Stomach (tissue), 9 donors: Measurements from ENCODE around the gene ITGB2. TPM values are rescaled to one million over a fixed set of nuclear protein-coding genes. Genes with fewer than 3 reads are reported as not detected.
A peak's percentile ranks its signal among the peaks of the same experiment; 100 is the strongest.

Source experiments
- DNase-seq, 2 donors: peaks; one replicate each; pipeline versions ENCODE4 v3.0.0 to v3.0.0-alpha.2; 2013 to 2019
- H3K27ac ChIP-seq, 5 donors: fragments of 200-600 bp in 4 of 5; sonication (generic) in 4 of 5; one replicate each; pipeline ENCODE4 v1.5.1; 2013 to 2019; ENCODE audit warnings: mild to moderate bottlenecking in 1 of 5, moderate library complexity in 1 of 5
- H3K27me3 ChIP-seq, 3 donors: fragments of 200-600 bp; sonication (generic); one replicate each; pipeline ENCODE4 v1.5.1; 2017 to 2019; ENCODE audit warnings: mixed run types in 1 of 3
- H3K36me3 ChIP-seq, 4 donors: fragments of 200-600 bp; sonication (generic); 1 replicate in 3 of 4; 2 replicates in 1 of 4; pipeline ENCODE4 v1.5.1; 2016 to 2019
- H3K4me1 ChIP-seq, 4 donors: fragments of 200-600 bp; sonication (generic); one replicate each; pipeline ENCODE4 v1.5.1; 2016 to 2019
- H3K4me3 ChIP-seq, 4 donors: fragments of 200-600 bp; sonication (generic) in 3 of 4; one replicate each; pipeline ENCODE4 v1.5.1; 2016 to 2019; ENCODE audit warnings: mild to moderate bottlenecking in 1 of 4
- H3K9me3 ChIP-seq, 4 donors: fragments of 200-600 bp; sonication (generic); one replicate each; pipeline ENCODE4 v1.5.1; 2016 to 2019
- CTCF ChIP-seq, 7 experiments: fragments of 450-650 bp in 4 of 7; fragments of 200-600 bp in 3 of 7; sonication (generic) in 3 of 7; IDR thresholded peaks; one replicate each; pipeline ENCODE4 v1.5.1; 2016 to 2019; ENCODE audit warnings: antibody characterized with exemption in 7 of 7, control low read depth in 2 of 7, mild to moderate bottlenecking in 1 of 7
- EP300 ChIP-seq: sonication (generic); formaldehyde crosslinking; IDR thresholded peaks from one replicate; pipeline ENCODE4 v1.6.1; 2017; ENCODE audit warnings: antibody characterized with exemption
- POLR2A ChIP-seq, 4 donors: fragments of 450-650 bp; IDR thresholded peaks; one replicate each; pipeline ENCODE4 v1.6.1; 2016; ENCODE audit warnings: antibody characterized with exemption in 4 of 4, control low read depth in 2 of 4, mild to moderate bottlenecking in 1 of 4, moderate library complexity in 1 of 4
- POLR2AphosphoS5 ChIP-seq, 3 donors: sonication (generic); formaldehyde crosslinking; IDR thresholded peaks; one replicate each; pipeline ENCODE4 v1.6.1; 2016; ENCODE audit warnings: antibody characterized with exemption in 3 of 3
- WGBS, 5 donors: extraction: QIAGEN DNeasy Blood & Tissue Kit in 3 of 5; methylation state at CpG; one replicate each; pipeline versions ENCODE4 v1.1.5 to v1.1.7; 2013 to 2018; 5-methylcytosine and 5-hydroxymethylcytosine counted together
- intact Hi-C: fragments of 100-400 bp; cut with DNase I; formaldehyde crosslinking; loops from one replicate; pipeline ENCODE4 v1.15.1; 2023; ENCODE audit warnings: low total_unique reads
- polyA plus RNA-seq, 3 donors: library from polyadenylated mRNA; stranded (reverse); fragments of 200-250 nt; gene quantifications; one replicate each; pipeline ENCODE4 v1.2.3, GENCODE V29; 2013
- total RNA-seq, 5 donors: library from RNA; depleted of rRNA; stranded (reverse); fragments of >200 nt; gene quantifications; one replicate each; pipeline versions ENCODE4 v1.1.0 to v1.2.3, GENCODE V29; 2014 to 2016
- donor health status: healthy with polysubstance abuse.
- donor health status: Bipolar disorder and iron deficiency.
- donor health status: healthy.

The ITGB2 gene
- total and polyA plus RNA-seq, 8 donors = 3.5 to 72.2 (median 15.1) TPM

- WGBS, 5 donors = 40 to 71% (median 58%) methylated on average over 27 to 28 of the region's 28 CpGs
- Histone ChIP-seq H3K4me3 (no peak overlapping the region), H3K9me3 (no peaks in the 10 kb centered on the region), H3K4me1 (peaks cover 17 to 55% (median 35%) of the 10 kb centered on the region in 4 donors), H3K27me3 (no peaks in the 10 kb centered on the region), H3K27ac (peak overlapping the region in 4 of 5 donors; percentile 68 to 83 (median 72)), H3K36me3 (peaks cover 9 to 75% (median 63%) of the 10 kb centered on the region in 4 donors)
- DNase-seq = peak; percentile 48 to 89
- TF ChIP-seq EP300 (peak; percentile 72), POLR2AphosphoS5 (IDR thresholded peaks at IDR 0.05) (peak in 1 of 3 donors; percentile 64), CTCF (IDR thresholded peaks at IDR 0.05) (no peak), POLR2A (IDR thresholded peaks at IDR 0.05) (no peak)
- intact Hi-C loops = no loop called here
These were observed 37.9 kb upstream of the ITGB2 start for GRCh38 chr21:44958471-44959191.

DNA sequence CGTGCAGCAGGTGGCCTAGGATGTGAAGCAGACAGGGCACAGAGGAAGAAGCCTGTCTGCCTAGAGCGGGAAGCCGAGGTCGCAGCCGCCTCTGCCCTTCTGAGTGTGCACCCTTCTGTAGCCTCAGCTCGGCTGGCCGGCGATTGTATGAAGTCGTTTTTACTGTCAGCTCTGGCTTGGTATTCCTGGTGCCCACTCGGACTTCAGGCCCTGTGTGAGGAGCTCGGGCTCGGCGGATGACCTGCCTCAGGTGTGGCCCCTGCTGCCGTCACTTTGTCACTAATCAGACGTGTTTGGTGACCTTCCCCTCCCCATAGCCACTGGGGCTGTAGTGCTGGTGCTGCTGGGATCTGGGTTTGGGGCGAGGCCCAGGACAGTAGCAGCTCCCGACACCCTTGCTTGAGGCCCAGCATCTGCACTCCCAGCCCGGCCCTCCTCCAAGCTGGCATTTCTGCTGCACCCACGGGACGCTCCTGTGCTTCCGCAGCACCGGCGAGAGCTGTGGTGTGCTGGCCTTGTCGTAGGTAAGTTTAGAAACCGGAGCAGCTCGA, 37.3 kb upstream of the ITGB2 start:
- H3K9me3 ChIP-seq = no peaks in the 10 kb centered on the region
- intact Hi-C loops = no loop called here
- H3K27me3 ChIP-seq = no peaks in the 10 kb centered on the region
- peaks cover 9 to 78% (median 64%) of the 10 kb centered on the region in 4 donors for H3K36me3 ChIP-seq
- peaks cover 17 to 57% (median 36%) of the 10 kb centered on the region in 4 donors for H3K4me1 ChIP-seq
- DNase-seq = no peak
- 69 to 91% (median 89%) methylated on average over 22 to 26 of the region's 26 CpGs for WGBS, 5 donors
- peak overlapping the region in 4 of 5 donors; percentile 68 to 83 (median 72) for H3K27ac ChIP-seq
- TF ChIP-seq POLR2A (IDR thresholded peaks at IDR 0.05) (no peak), EP300 (no peak), POLR2AphosphoS5 (IDR thresholded peaks at IDR 0.05) (no peak), CTCF (IDR thresholded peaks at IDR 0.05) (no peak)
- no peak overlapping the region for H3K4me3 ChIP-seq

DNA sequence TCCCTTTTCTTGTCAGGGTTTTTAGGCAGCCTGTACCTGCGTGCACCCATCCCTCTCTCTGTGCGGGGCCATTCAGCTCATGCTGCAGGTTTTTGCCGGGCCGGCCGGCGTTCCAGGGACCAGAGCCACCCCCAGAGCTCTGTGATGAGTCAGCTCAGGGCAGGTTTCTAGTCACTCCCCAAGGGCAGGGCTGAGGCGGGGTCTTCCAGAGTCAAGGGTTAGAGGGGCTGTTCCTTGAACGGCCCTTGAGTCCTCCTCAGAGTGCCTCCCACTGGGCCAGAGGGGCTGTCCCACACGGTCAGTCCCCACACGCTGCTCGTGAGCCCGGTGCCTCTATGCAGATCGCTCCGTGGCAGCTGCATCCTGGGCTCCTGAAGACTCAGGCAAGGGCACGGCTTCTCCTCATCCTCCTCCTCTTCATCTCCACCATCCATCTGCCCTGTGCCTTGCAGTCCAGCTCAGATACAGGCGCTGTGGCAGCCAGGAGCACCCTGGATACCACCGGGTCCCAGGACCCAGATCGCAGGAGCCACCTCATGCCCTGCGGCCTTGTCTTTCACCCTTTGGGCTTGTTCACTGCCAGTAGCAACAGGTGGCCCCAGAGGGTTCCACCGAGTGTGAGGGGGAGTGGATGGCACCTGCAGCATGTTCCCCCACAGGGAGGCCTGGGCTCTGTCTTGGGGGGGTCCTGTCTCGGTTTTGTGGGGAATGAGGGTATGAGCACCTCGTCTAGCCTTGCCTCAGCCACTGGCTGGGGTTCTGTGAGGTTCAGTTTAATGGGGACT, 36.5 kb upstream of the ITGB2 start:
- no peaks in the 10 kb centered on the region for H3K9me3 ChIP-seq
- H3K4me3 ChIP-seq = no peak overlapping the region
- whole genome bisulfite sequencing, 5 donors = 93 to 94% (median 93%) methylated on average over 12 to 22 of the region's 22 CpGs
- TF ChIP-seq POLR2A (IDR thresholded peaks at IDR 0.05) (no peak), EP300 (no peak), POLR2AphosphoS5 (IDR thresholded peaks at IDR 0.05) (no peak), CTCF (IDR thresholded peaks at IDR 0.05) (no peak)
- peaks cover 17 to 58% (median 38%) of the 10 kb centered on the region in 4 donors for H3K4me1 ChIP-seq
- intact Hi-C loops = no loop called here
- no peaks in the 10 kb centered on the region for H3K27me3 ChIP-seq
- no peak for DNase-seq
- peak overlapping the region in 4 of 5 donors; percentile 68 to 83 (median 72) for H3K27ac ChIP-seq
- peaks cover 9 to 79% (median 63%) of the 10 kb centered on the region in 4 donors for H3K36me3 ChIP-seq

GRCh38 chr21:44956356-44957046, 35.8 kb upstream of the ITGB2 start:
- no peaks in the 10 kb centered on the region for H3K9me3 ChIP-seq
- intact Hi-C loops = no loop called here
- H3K27ac ChIP-seq = peak overlapping the region in 2 of 5 donors; percentile 12 to 83
- H3K36me3 ChIP-seq = peaks cover 9 to 79% (median 65%) of the 10 kb centered on the region in 4 donors
- H3K4me1 ChIP-seq = peaks cover 16 to 54% (median 34%) of the 10 kb centered on the region in 4 donors
- 92 to 95% (median 94%) methylated on average over 21 to 35 of the region's 35 CpGs for WGBS, 5 donors
- no peak for TF ChIP-seq POLR2AphosphoS5 (IDR thresholded peaks at IDR 0.05)
- no peak for TF ChIP-seq POLR2A (IDR thresholded peaks at IDR 0.05)
- TF ChIP-seq CTCF (IDR thresholded peaks at IDR 0.05) = no peak
- no peak for TF ChIP-seq EP300
- H3K27me3 ChIP-seq = no peaks in the 10 kb centered on the region
- DNase-seq = no peak
- H3K4me3 ChIP-seq = no peak overlapping the region
